Mesenchymal stem cell (in vitro differentiated cells and primary cell): ENCODE measurements around the gene NMNAT3.

Source experiments
- DNase-seq: peaks from one replicate; pipeline ENCODE4 v3.0.0-alpha.2; 2013
- H2AFZ ChIP-seq: one replicate; pipeline ENCODE4 v1.6.1; 2013; ENCODE audit warnings: low read depth, mild to moderate bottlenecking, control low read depth, inconsistent platforms, low read length, moderate library complexity
- H2AK5ac ChIP-seq: 2 replicates; pipeline ENCODE4 v1.6.1; 2013; ENCODE audit warnings: low read length, moderate library complexity, mild to moderate bottlenecking, inconsistent platforms; ENCODE audit not compliant: severe bottlenecking
- H2BK120ac ChIP-seq: one replicate; pipeline ENCODE4 v1.6.1; 2013; ENCODE audit warnings: low read depth, mild to moderate bottlenecking, inconsistent platforms, low read length, moderate library complexity
- H2BK12ac ChIP-seq, 2 experiments: one replicate each; pipeline ENCODE4 v1.6.1; 2013; ENCODE audit warnings: inconsistent platforms in 2 of 2, low read length in 2 of 2, mild to moderate bottlenecking in 2 of 2, moderate library complexity in 2 of 2, control low read depth in 1 of 2
- H2BK15ac ChIP-seq: one replicate; pipeline ENCODE4 v1.6.1; 2013; ENCODE audit warnings: mild to moderate bottlenecking, low read depth, inconsistent platforms; ENCODE audit not compliant: poor library complexity, severe bottlenecking
- H2BK5ac ChIP-seq: 2 replicates; pipeline ENCODE4 v1.6.1; 2013; ENCODE audit warnings: low read depth, mild to moderate bottlenecking, low read length, control low read depth, inconsistent platforms; ENCODE audit not compliant: poor library complexity, severe bottlenecking
- H3K14ac ChIP-seq, 2 experiments: one replicate each; pipeline ENCODE4 v1.6.1; 2013; ENCODE audit warnings: inconsistent platforms in 2 of 2, low read length in 2 of 2, control low read depth in 1 of 2, mild to moderate bottlenecking in 1 of 2, moderate library complexity in 1 of 2
- H3K18ac ChIP-seq, 2 experiments: one replicate each; pipeline ENCODE4 v1.6.1; 2013; ENCODE audit warnings: inconsistent platforms in 2 of 2, low read length in 2 of 2, control low read depth in 1 of 2, low read depth in 1 of 2, mild to moderate bottlenecking in 1 of 2
- H3K23ac ChIP-seq, 2 experiments: one replicate each; pipeline ENCODE4 v1.6.1; 2013; ENCODE audit warnings: inconsistent platforms in 2 of 2, low read length in 2 of 2, mild to moderate bottlenecking in 2 of 2, moderate library complexity in 2 of 2, control low read depth in 1 of 2
- H3K27ac ChIP-seq: 2 replicates; pipeline ENCODE4 v1.5.1; 2013; ENCODE audit warnings: mild to moderate bottlenecking, moderate library complexity, low read length, control low read depth, inconsistent platforms; ENCODE audit not compliant: poor library complexity, severe bottlenecking
- H3K27me3 ChIP-seq, 2 experiments: 2 replicates each; pipeline versions ENCODE4 v1.6.1 to v1.7.0; 2013; ENCODE audit warnings: low read length in 2 of 2, mild to moderate bottlenecking in 2 of 2, moderate library complexity in 2 of 2, control low read depth in 1 of 2, inconsistent platforms in 1 of 2; ENCODE audit not compliant: control insufficient read depth in 1 of 2, insufficient read depth in 1 of 2
- H3K36me3 ChIP-seq, 2 experiments: 2 replicates each; pipeline versions ENCODE4 v1.6.1 to v1.7.0; 2013; ENCODE audit warnings: low read length in 2 of 2, control low read depth in 1 of 2, inconsistent platforms in 1 of 2, low read depth in 1 of 2, mild to moderate bottlenecking in 1 of 2; ENCODE audit not compliant: insufficient read depth in 2 of 2, control insufficient read depth in 1 of 2
- H3K4ac ChIP-seq, 2 experiments: one replicate each; pipeline ENCODE4 v1.6.1; 2013; ENCODE audit warnings: inconsistent platforms in 2 of 2, low read length in 2 of 2, mild to moderate bottlenecking in 2 of 2, moderate library complexity in 2 of 2, control low read depth in 1 of 2, low read depth in 1 of 2
- H3K4me1 ChIP-seq: 2 replicates; pipeline ENCODE4 v1.6.1; 2013; ENCODE audit warnings: low read depth, low read length, control low read depth; ENCODE audit not compliant: control insufficient read depth, insufficient read depth
- H3K4me2 ChIP-seq: 2 replicates; pipeline ENCODE4 v1.6.1; 2013; ENCODE audit warnings: low read length, mild to moderate bottlenecking, inconsistent platforms; ENCODE audit not compliant: poor library complexity, severe bottlenecking
- H3K4me3 ChIP-seq, 2 experiments: 2 replicates each; pipeline versions ENCODE4 v1.5.1 to v1.7.0; 2013; ENCODE audit warnings: low read length in 2 of 2, mild to moderate bottlenecking in 2 of 2, control low read depth in 1 of 2, low read depth in 1 of 2; ENCODE audit not compliant: insufficient read depth in 1 of 2
- H3K79me1 ChIP-seq: replicated peaks from 2 replicates; pipeline ENCODE4 v1.6.1; 2013; ENCODE audit warnings: mild to moderate bottlenecking, control low read depth, low read length, inconsistent platforms; ENCODE audit not compliant: poor library complexity, severe bottlenecking
- H3K9ac ChIP-seq: 2 replicates; pipeline ENCODE4 v1.7.0; 2013; ENCODE audit warnings: mild to moderate bottlenecking, low read length, moderate library complexity
- H3K9me3 ChIP-seq: 2 replicates; pipeline ENCODE4 v1.7.0; 2013; ENCODE audit warnings: mild to moderate bottlenecking, low read length; ENCODE audit not compliant: control insufficient read depth
- H4K8ac ChIP-seq: one replicate; pipeline ENCODE4 v1.6.1; 2013; ENCODE audit warnings: inconsistent platforms, mild to moderate bottlenecking, low read length, moderate library complexity
- H4K91ac ChIP-seq: one replicate; pipeline ENCODE4 v1.6.1; 2013; ENCODE audit warnings: mild to moderate bottlenecking, low read length, inconsistent platforms
- WGBS: methylation state at CpG from one replicate; pipeline ENCODE4 v1.1.7; 2013; ENCODE audit warnings: mixed read lengths; 5-methylcytosine and 5-hydroxymethylcytosine counted together

The NMNAT3 gene

DNA sequence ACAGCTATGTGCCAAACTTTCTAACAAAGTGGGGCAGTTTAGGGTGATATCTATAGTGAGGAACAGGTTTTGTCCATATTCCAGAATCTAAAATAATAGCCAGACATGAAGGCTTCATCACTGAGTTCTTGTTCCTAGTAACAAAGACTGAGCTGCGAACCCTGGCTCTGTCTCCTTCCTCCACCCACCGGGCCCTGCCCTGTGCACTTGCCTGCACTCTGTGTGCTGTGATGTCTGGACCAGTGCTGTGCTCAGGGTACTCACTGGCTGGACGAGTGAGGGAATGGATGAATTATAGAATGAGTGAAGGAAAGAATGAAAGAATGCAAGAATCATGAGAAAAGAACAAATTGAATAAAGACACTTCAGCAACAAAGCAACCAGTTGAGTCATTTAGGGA lies 8.9 kb upstream of the NMNAT3 start:
- Histone ChIP-seq H3K9ac (no peak overlapping the region), H3K4me2 (no peak overlapping the region), H3K79me1 (no peaks in the 10 kb centered on the region), H3K27me3 (peaks cover 22 to 52% of the 10 kb centered on the region in 2 experiments), H3K9me3 (peaks cover 9% of the 10 kb centered on the region), H4K91ac (no peak overlapping the region), H4K8ac (no peak overlapping the region), H3K4me1 (no peaks in the 10 kb centered on the region), H3K18ac (no peak overlapping the region), H3K14ac (no peak overlapping the region), H3K23ac (no peak overlapping the region), H2AK5ac (no peak overlapping the region), H2BK5ac (no peak overlapping the region), H2AFZ (no peak overlapping the region), H3K27ac (no peak overlapping the region), H2BK12ac (no peak overlapping the region), H3K36me3 (no peaks in the 10 kb centered on the region), H2BK120ac (no peak overlapping the region), H2BK15ac (no peak overlapping the region), H3K4ac (no peak overlapping the region), H3K4me3 (no peak overlapping the region)
- 82% methylated on average over 3 of the region's 3 CpGs for WGBS
- no peak for DNase-seq

DNA sequence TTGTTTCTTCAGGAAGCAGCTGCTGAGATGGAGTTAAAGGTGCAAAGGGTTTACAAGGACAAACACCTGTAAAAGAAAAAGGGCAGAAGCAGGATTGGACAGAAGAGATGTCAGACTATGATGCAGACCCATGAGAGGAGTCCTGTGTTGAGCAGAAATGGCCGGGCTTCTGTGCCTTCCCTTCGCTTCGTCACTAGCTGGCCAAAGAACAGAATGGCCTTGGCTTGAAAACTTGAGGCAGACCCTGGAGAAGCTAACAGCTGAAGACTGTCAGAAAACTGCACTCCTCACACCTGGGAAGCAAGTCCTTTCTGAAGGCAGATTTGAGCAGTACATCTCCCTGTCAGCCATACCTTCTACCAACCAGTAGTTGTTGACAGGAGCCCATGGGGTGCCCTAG lies 8.4 kb upstream of the NMNAT3 start:
- no peak overlapping the region for H2BK5ac ChIP-seq
- no peak overlapping the region for H2BK12ac ChIP-seq
- H3K18ac ChIP-seq: no peak overlapping the region
- no peak overlapping the region for H2BK120ac ChIP-seq
- no peak overlapping the region for H3K27ac ChIP-seq
- no peak overlapping the region for H3K9ac ChIP-seq
- no peak overlapping the region for H3K4me3 ChIP-seq
- H3K79me1 ChIP-seq: no peaks in the 10 kb centered on the region
- H3K4me2 ChIP-seq: no peak overlapping the region
- no peak overlapping the region for H3K23ac ChIP-seq
- H2AK5ac ChIP-seq: no peak overlapping the region
- H3K14ac ChIP-seq: no peak overlapping the region
- no peak overlapping the region for H4K8ac ChIP-seq
- H3K9me3 ChIP-seq: peaks cover 9% of the 10 kb centered on the region
- no peak for DNase-seq
- no peaks in the 10 kb centered on the region for H3K36me3 ChIP-seq
- peaks cover 22 to 49% of the 10 kb centered on the region in 2 experiments for H3K27me3 ChIP-seq
- H4K91ac ChIP-seq: no peak overlapping the region
- H3K4me1 ChIP-seq: no peaks in the 10 kb centered on the region
- 76% methylated on average over 3 of the region's 3 CpGs for WGBS
- H2AFZ ChIP-seq: no peak overlapping the region
- H2BK15ac ChIP-seq: no peak overlapping the region
- no peak overlapping the region for H3K4ac ChIP-seq

- no peak overlapping the region for H2AFZ ChIP-seq
- no peak overlapping the region for H3K23ac ChIP-seq
- peaks cover 15 to 43% of the 10 kb centered on the region in 2 experiments for H3K27me3 ChIP-seq
- no peaks in the 10 kb centered on the region for H3K79me1 ChIP-seq
- H2BK15ac ChIP-seq: no peak overlapping the region
- H2BK5ac ChIP-seq: no peak overlapping the region
- no peak overlapping the region for H2BK120ac ChIP-seq
- H3K4me2 ChIP-seq: no peak overlapping the region
- H4K91ac ChIP-seq: no peak overlapping the region
- H3K36me3 ChIP-seq: no peaks in the 10 kb centered on the region
- no peak overlapping the region for H3K27ac ChIP-seq
- DNase-seq: no peak
- H3K4me1 ChIP-seq: peaks cover 6% of the 10 kb centered on the region
- H2AK5ac ChIP-seq: no peak overlapping the region
- no peak overlapping the region for H2BK12ac ChIP-seq
- no peak overlapping the region for H3K18ac ChIP-seq
- no peak overlapping the region for H3K9ac ChIP-seq
- H4K8ac ChIP-seq: no peak overlapping the region
- no peaks in the 10 kb centered on the region for H3K9me3 ChIP-seq
- WGBS: 82% methylated on average over 5 of the region's 5 CpGs
- no peak overlapping the region for H3K14ac ChIP-seq
- no peak overlapping the region for H3K4me3 ChIP-seq
- H3K4ac ChIP-seq: no peak overlapping the region
These were observed 1.5 kb upstream of the NMNAT3 start for GRCh38 chr3:139679220-139679775.

DNA sequence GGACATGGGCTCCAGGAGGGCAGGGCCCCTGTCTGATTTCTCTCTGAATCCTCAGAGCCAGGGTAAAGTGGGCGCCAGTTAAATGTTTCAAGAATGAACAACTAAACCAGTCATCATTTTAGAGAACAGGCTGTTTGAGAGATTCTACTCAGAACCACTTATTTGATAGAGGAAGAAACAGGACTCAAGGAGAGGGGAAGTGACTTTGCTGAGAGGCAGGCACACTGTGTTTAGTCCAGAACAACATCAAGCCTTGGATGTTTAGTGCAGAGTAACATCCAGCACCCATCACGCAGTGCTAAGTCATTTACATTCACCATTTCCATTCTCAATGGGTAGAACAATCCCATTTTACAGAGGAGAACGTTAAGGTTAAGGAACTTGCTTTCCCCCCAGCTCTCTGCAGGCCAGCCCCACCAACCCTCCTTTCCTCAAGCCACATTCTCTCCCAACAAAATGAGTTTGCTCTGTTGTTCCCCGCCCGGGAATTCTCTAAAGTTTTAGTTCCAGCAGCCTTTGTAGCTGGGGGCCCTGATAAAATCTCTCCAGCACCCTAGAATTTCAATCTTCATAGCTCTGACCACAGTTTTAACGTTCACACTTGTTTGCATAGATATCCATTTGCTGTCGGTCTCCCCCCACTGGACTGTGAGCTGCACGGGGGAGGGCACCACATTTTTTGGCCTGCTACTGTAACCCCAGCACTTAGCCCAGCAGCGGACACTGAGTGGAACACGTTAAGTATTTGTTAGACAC lies 962 bp downstream of the NMNAT3 start:
- no peak overlapping the region for H2BK5ac ChIP-seq
- DNase-seq: no peak
- H3K4ac ChIP-seq: no peak overlapping the region
- H3K4me3 ChIP-seq: peak overlapping the region in 1 of 2 experiments; percentile 74
- no peaks in the 10 kb centered on the region for H3K79me1 ChIP-seq
- no peak overlapping the region for H4K91ac ChIP-seq
- no peak overlapping the region for H3K14ac ChIP-seq
- no peak overlapping the region for H2AFZ ChIP-seq
- no peak overlapping the region for H3K18ac ChIP-seq
- no peaks in the 10 kb centered on the region for H3K9me3 ChIP-seq
- no peak overlapping the region for H4K8ac ChIP-seq
- no peak overlapping the region for H2BK15ac ChIP-seq
- 74% methylated on average over 10 of the region's 10 CpGs for WGBS
- no peak overlapping the region for H2AK5ac ChIP-seq
- H3K4me2 ChIP-seq: peak overlapping the region; percentile 52
- no peak overlapping the region for H3K27ac ChIP-seq
- peaks cover 6% of the 10 kb centered on the region for H3K4me1 ChIP-seq
- no peak overlapping the region for H3K23ac ChIP-seq
- no peaks in the 10 kb centered on the region for H3K36me3 ChIP-seq
- H3K9ac ChIP-seq: no peak overlapping the region
- no peak overlapping the region for H2BK120ac ChIP-seq
- peaks cover 23 to 51% of the 10 kb centered on the region in 2 experiments for H3K27me3 ChIP-seq
- H2BK12ac ChIP-seq: no peak overlapping the region
